Liver (tissue), 9 donors: ENCODE data around the gene USP46. TPM values are rescaled to one million over a fixed set of nuclear protein-coding genes. Genes with fewer than 3 reads are reported as not detected.
A peak's percentile ranks its signal among the peaks of the same experiment; 100 is the strongest.

Experiments
- DNase-seq: peaks from one replicate; pipeline ENCODE4 v3.0.0-alpha.2; 2017; ENCODE audit warnings: low spot score
- H3K27ac ChIP-seq, 2 donors: one replicate each; pipeline ENCODE4 v1.7.0; 2013; ENCODE audit warnings: inconsistent platforms in 2 of 2, low read length in 2 of 2, control low read depth in 1 of 2, low read depth in 1 of 2, mild to moderate bottlenecking in 1 of 2
- H3K27me3 ChIP-seq, 4 donors: one replicate each; pipeline versions ENCODE4 v1.6.1 to v1.7.0; 2013; ENCODE audit warnings: low read length in 3 of 4, inconsistent platforms in 1 of 4, mild to moderate bottlenecking in 1 of 4, moderate library complexity in 1 of 4; ENCODE audit not compliant: control insufficient read depth in 4 of 4, insufficient read depth in 4 of 4
- H3K36me3 ChIP-seq, 4 donors: one replicate each; pipeline versions ENCODE4 v1.6.1 to v1.7.0; 2013; ENCODE audit warnings: low read length in 3 of 4, mild to moderate bottlenecking in 3 of 4, low read depth in 1 of 4, moderate library complexity in 1 of 4; ENCODE audit not compliant: control insufficient read depth in 4 of 4, insufficient read depth in 3 of 4
- H3K4me1 ChIP-seq, 4 donors: one replicate each; pipeline versions ENCODE4 v1.6.1 to v1.7.0; 2013; ENCODE audit warnings: low read length in 3 of 4, mild to moderate bottlenecking in 3 of 4, moderate library complexity in 1 of 4; ENCODE audit not compliant: control insufficient read depth in 4 of 4, insufficient read depth in 4 of 4
- H3K4me3 ChIP-seq, 3 donors: one replicate each; pipeline versions ENCODE4 v1.6.1 to v1.7.0; 2013; ENCODE audit warnings: low read length in 3 of 3, control low read depth in 1 of 3, low read depth in 1 of 3, mild to moderate bottlenecking in 1 of 3
- H3K9ac ChIP-seq, 2 donors: one replicate each; pipeline ENCODE4 v1.7.0; 2013; ENCODE audit warnings: low read length in 2 of 2, mild to moderate bottlenecking in 2 of 2, moderate library complexity in 2 of 2, control low read depth in 1 of 2, low read depth in 1 of 2
- H3K9me3 ChIP-seq, 4 donors: one replicate each; pipeline versions ENCODE4 v1.6.1 to v1.7.0; 2013; ENCODE audit warnings: low read length in 3 of 4; ENCODE audit not compliant: control insufficient read depth in 4 of 4
- EGR1 ChIP-seq, 2 donors: IDR thresholded peaks; 2 replicates each; pipeline ENCODE4 v1.6.1; 2016 to 2018; ENCODE audit warnings: antibody characterized with exemption in 2 of 2, low read depth in 2 of 2
- FOXA1 ChIP-seq: IDR thresholded peaks from 2 replicates; pipeline ENCODE4 v1.6.1; 2016; ENCODE audit warnings: antibody characterized with exemption
- FOXA2 ChIP-seq: IDR thresholded peaks from 2 replicates; pipeline ENCODE4 v1.6.1; 2016; ENCODE audit warnings: antibody characterized with exemption
- GABPA ChIP-seq, 2 donors: IDR thresholded peaks in 1 of 2; conservative IDR thresholded peaks in 1 of 2; 2 replicates each; pipeline ENCODE4 v1.6.1; 2016; ENCODE audit warnings: antibody characterized with exemption in 2 of 2, mild to moderate bottlenecking in 1 of 2, moderate library complexity in 1 of 2
- HNF4A ChIP-seq, 2 donors: conservative IDR thresholded peaks; 2 replicates each; pipeline ENCODE4 v1.6.1; 2016; ENCODE audit warnings: antibody characterized with exemption in 2 of 2, mild to moderate bottlenecking in 2 of 2
- HNF4G ChIP-seq: IDR thresholded peaks from 2 replicates; pipeline ENCODE4 v1.6.1; 2016; ENCODE audit warnings: antibody characterized with exemption
- JUND ChIP-seq, 2 donors: IDR thresholded peaks; 2 replicates each; pipeline ENCODE4 v1.6.1; 2016; ENCODE audit warnings: antibody characterized with exemption in 2 of 2
- NR2F2 ChIP-seq: IDR thresholded peaks from 2 replicates; pipeline ENCODE4 v1.6.1; 2016; ENCODE audit warnings: antibody characterized with exemption
- RAD21 ChIP-seq, 2 donors: IDR thresholded peaks; 2 replicates each; pipeline ENCODE4 v1.6.1; 2016; ENCODE audit warnings: antibody characterized with exemption in 2 of 2, mild to moderate bottlenecking in 2 of 2
- REST ChIP-seq: IDR thresholded peaks from 2 replicates; pipeline ENCODE4 v1.6.1; 2016; ENCODE audit warnings: antibody characterized with exemption, mild to moderate bottlenecking
- RXRA ChIP-seq, 2 donors: IDR thresholded peaks; 2 replicates each; pipeline ENCODE4 v1.6.1; 2017 to 2018; ENCODE audit warnings: antibody characterized with exemption in 2 of 2, mild to moderate bottlenecking in 1 of 2
- SP1 ChIP-seq: IDR thresholded peaks from 2 replicates; pipeline ENCODE4 v1.6.1; 2018; ENCODE audit warnings: antibody characterized with exemption, mild to moderate bottlenecking
- YY1 ChIP-seq: IDR thresholded peaks from 2 replicates; pipeline ENCODE4 v1.6.1; 2016; ENCODE audit warnings: antibody characterized with exemption, mild to moderate bottlenecking
- ZBTB33 ChIP-seq: IDR thresholded peaks from 2 replicates; pipeline ENCODE4 v1.6.1; 2016; ENCODE audit warnings: antibody characterized with exemption
- WGBS: extraction: QIAGEN DNeasy Blood & Tissue Kit; methylation state at CpG from one replicate; pipeline ENCODE4 v1.1.7; 2013; 5-methylcytosine and 5-hydroxymethylcytosine counted together
- polyA plus RNA-seq, 2 donors: library from polyadenylated mRNA; stranded (reverse) in 1 of 2; unstranded in 1 of 2; fragments of 200-250 nt in 1 of 2; fragments of >200 nt in 1 of 2; fragmentation: Nextera tagmentation in 1 of 2; extraction: Ambion mirVana in 1 of 2; gene quantifications; one replicate each; pipeline versions ENCODE4 v1.2.1 to v1.2.3, GENCODE V29; 2013 to 2015
- total RNA-seq, 2 donors: library from RNA; depleted of rRNA; stranded (reverse); fragments of >200 nt; gene quantifications; one replicate each; pipeline ENCODE4 v1.2.3, GENCODE V29; 2014
- TF ChIP-seq, protein P1 (sequence below): IDR thresholded peaks from 2 replicates; pipeline ENCODE4 v1.6.1; 2016; ENCODE audit warnings: antibody characterized with exemption
- TF ChIP-seq, protein P2 (sequence below): IDR thresholded peaks from 2 replicates; pipeline ENCODE4 v1.6.1; 2016; ENCODE audit warnings: antibody characterized with exemption
- TF ChIP-seq, protein P3 (sequence below): fragments of 150-350 bp; IDR thresholded peaks from 2 replicates; pipeline ENCODE4 v1.5.1; 2017; ENCODE audit warnings: improper control_type of control experiment, low read depth, low read length; ENCODE audit not compliant: missing input control
- donor health status: healthy.
- donor health status: healthy.
- donor health status: healthy.
- donor health status: healthy.
- donor health status: healthy.

USP46 gene
- total and polyA plus RNA-seq, 4 donors: 2.3 to 5.5 (median 3.9) TPM

DNA sequence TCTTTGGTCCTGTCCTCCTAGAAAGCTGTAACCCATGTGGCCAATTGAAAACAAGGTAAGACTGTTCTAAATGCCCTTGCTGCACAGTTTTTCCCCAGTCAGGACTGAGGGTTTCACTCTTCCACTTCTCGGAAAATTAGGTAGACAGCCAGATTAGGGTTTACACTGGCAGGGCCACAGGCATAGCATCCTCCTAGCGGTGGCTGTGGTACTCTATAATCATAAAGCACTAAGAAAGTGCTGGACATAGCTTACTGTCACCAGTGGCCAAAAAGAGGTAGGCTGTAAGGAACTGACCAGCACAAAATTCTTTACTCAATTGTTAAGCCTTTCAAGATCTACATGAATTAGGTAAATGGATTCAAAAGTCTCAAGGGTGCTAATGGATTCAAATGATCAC is 11.6 kb upstream of the USP46 start:
- Histone ChIP-seq H3K4me3 (no peak overlapping the region), H3K9me3 (no peaks in the 10 kb centered on the region), H3K27ac (no peak overlapping the region), H3K27me3 (no peaks in the 10 kb centered on the region), H3K4me1 (no peaks in the 10 kb centered on the region), H3K9ac (no peak overlapping the region), H3K36me3 (no peaks in the 10 kb centered on the region)
- no peak for DNase-seq
- no peak for TF ChIP-seq FOXA1
- peak in 1 of 2 donors; percentile 29 for TF ChIP-seq RAD21 (IDR thresholded peaks at IDR 0.05)
- WGBS: 80% methylated on average over 2 of the region's 2 CpGs

GRCh38 chr4:52670121-52670520 is 11.0 kb upstream of the USP46 start:
- TF ChIP-seq HNF4A (conservative IDR thresholded peaks at IDR 0.05): no peak
- no peak for TF ChIP-seq HNF4G
- no peak for TF ChIP-seq GABPA (IDR thresholded peaks at IDR 0.05 in 1 of 2, conservative IDR thresholded peaks at IDR 0.05 in 1 of 2)
- no peak for TF ChIP-seq RAD21 (IDR thresholded peaks at IDR 0.05)
- TF ChIP-seq REST: no peak
- no peak for TF ChIP-seq FOXA1
- TF ChIP-seq RXRA (IDR thresholded peaks at IDR 0.05): no peak
- TF ChIP-seq SP1: no peak
- TF ChIP-seq, protein P1, sequence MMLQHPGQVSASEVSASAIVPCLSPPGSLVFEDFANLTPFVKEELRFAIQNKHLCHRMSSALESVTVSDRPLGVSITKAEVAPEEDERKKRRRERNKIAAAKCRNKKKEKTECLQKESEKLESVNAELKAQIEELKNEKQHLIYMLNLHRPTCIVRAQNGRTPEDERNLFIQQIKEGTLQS: no peak
- no peak for TF ChIP-seq JUND (IDR thresholded peaks at IDR 0.05)
- TF ChIP-seq ZBTB33: no peak
- TF ChIP-seq EGR1 (IDR thresholded peaks at IDR 0.05; ENCODE audit: low read depth in 2 of 2): no peak
- no peak for TF ChIP-seq YY1
- TF ChIP-seq, protein P2, sequence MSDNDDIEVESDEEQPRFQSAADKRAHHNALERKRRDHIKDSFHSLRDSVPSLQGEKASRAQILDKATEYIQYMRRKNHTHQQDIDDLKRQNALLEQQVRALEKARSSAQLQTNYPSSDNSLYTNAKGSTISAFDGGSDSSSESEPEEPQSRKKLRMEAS: no peak
- no peak for TF ChIP-seq FOXA2
- TF ChIP-seq NR2F2: no peak
- TF ChIP-seq, protein P3, sequence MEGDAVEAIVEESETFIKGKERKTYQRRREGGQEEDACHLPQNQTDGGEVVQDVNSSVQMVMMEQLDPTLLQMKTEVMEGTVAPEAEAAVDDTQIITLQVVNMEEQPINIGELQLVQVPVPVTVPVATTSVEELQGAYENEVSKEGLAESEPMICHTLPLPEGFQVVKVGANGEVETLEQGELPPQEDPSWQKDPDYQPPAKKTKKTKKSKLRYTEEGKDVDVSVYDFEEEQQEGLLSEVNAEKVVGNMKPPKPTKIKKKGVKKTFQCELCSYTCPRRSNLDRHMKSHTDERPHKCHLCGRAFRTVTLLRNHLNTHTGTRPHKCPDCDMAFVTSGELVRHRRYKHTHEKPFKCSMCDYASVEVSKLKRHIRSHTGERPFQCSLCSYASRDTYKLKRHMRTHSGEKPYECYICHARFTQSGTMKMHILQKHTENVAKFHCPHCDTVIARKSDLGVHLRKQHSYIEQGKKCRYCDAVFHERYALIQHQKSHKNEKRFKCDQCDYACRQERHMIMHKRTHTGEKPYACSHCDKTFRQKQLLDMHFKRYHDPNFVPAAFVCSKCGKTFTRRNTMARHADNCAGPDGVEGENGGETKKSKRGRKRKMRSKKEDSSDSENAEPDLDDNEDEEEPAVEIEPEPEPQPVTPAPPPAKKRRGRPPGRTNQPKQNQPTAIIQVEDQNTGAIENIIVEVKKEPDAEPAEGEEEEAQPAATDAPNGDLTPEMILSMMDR: no peak
- Histone ChIP-seq H3K4me3 (no peak overlapping the region), H3K9me3 (no peaks in the 10 kb centered on the region), H3K27me3 (no peaks in the 10 kb centered on the region), H3K4me1 (no peaks in the 10 kb centered on the region), H3K36me3 (no peaks in the 10 kb centered on the region), H3K9ac (no peak overlapping the region), H3K27ac (no peak overlapping the region)
- no peak for DNase-seq
- 97% methylated on average over 2 of the region's 2 CpGs for WGBS
